Muscle layer of duodenum (tissue), 2 donors: ENCODE results near the gene COL10A1.
A peak's percentile ranks its signal among the peaks of the same experiment; 100 is the strongest.
"Not testable (repeated sequence)": the region's sequence is repeated elsewhere in the genome, so short reads cannot be mapped to it uniquely, and the experiment has no call there.

ENCODE experiments used
- H3K27ac ChIP-seq: one replicate; pipeline ENCODE4 v1.7.0; 2013; ENCODE audit warnings: mild to moderate bottlenecking, low read length
- H3K27me3 ChIP-seq: one replicate; pipeline ENCODE4 v1.7.0; 2013; ENCODE audit warnings: low read depth, mild to moderate bottlenecking, control low read depth, low read length
- H3K36me3 ChIP-seq, 2 donors: one replicate each; pipeline ENCODE4 v1.7.0; 2013; ENCODE audit warnings: low read length in 2 of 2, control low read depth in 1 of 2, mild to moderate bottlenecking in 1 of 2; ENCODE audit not compliant: insufficient read depth in 2 of 2, control insufficient read depth in 1 of 2
- H3K4me1 ChIP-seq, 2 donors: one replicate each; pipeline ENCODE4 v1.7.0; 2013; ENCODE audit warnings: low read length in 2 of 2, mild to moderate bottlenecking in 2 of 2, control low read depth in 1 of 2, moderate library complexity in 1 of 2; ENCODE audit not compliant: insufficient read depth in 2 of 2, control insufficient read depth in 1 of 2
- H3K4me3 ChIP-seq, 2 donors: one replicate each; pipeline ENCODE4 v1.7.0; 2013; ENCODE audit warnings: low read length in 2 of 2, low read depth in 1 of 2, mild to moderate bottlenecking in 1 of 2
- H3K9me3 ChIP-seq, 2 donors: one replicate each; pipeline ENCODE4 v1.7.0; 2013; ENCODE audit warnings: low read length in 2 of 2, control low read depth in 1 of 2, mild to moderate bottlenecking in 1 of 2; ENCODE audit not compliant: control insufficient read depth in 1 of 2
- donor health status: healthy.

Gene COL10A1

DNA sequence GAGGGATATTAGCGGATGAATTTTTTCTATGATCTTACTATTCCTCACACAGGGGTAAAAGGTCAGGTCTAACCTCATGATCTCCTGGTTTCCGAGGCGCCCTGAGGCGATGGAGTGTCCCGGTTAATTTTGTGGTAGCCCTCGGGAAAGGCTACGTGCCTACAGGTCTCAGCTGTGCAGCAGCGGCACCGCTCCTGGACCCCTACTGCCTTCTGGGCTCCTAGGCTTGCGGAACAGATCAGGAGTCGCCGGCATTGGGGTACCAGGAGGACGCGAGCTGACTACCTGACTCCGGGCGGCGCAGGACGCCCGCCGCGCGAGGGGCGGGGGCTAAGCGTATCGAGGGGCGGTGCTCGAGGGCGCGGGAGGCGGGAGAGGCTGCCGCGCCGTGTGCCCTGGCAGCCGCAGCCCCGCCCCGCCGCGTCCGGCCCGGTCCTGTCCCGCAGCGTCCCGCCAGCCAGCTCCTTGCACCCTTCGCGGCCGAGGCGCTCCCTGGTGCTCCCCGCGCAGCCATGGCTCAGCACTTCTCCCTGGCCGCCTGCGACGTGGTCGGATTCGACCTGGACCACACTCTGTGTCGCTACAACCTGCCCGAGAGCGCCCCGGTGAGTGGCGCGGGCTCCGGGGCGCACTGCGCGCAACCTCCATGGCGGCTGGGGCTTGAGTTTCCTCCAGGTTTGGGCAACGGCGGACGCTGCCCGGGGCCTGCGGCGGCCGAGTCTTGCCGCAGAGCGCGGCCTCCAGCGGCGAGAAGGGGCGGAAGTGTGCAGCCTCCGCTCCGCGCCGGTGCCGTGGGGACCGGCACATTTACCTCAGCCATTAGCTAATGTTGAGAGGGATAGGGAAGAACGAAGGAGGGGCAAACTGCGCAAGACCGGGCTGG lies 25.3 kb downstream of the COL10A1 start, which contains the start of gene NT5DC1:
TSS of gene NT5DC1 (plus strand) at position 435 of the 883 bp plus-strand sequence. CDS start at position 513, 78 bp downstream.
- H3K9me3 ChIP-seq = peaks cover 4 to 5% of the 10 kb centered on the region in 2 donors
- peak within 1 kb of the TSS; percentile 88 to 90 for H3K4me3 ChIP-seq
- peaks cover 10 to 27% of the 10 kb centered on the region in 2 donors for H3K4me1 ChIP-seq

DNA sequence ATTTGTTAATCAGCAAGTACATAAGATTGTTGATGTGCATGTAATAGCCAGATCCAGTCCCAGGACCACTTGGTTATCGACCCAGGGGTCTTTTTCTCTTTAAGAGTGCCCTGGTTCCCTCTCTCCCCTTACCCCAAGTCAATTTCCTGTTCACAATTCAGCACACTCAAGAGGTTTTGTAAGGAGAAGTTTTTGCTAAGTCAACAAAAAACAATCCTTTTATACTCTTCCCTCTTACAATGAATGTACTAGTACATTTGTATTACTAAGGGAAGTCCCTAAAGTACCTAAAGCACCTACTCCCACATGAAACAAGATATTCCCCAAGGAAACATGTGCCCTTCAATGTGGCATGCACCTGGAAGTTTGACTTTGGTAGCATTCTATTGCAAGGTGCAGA lies 26.9 kb downstream of the COL10A1 start:
- Histone ChIP-seq H3K4me3 (no peak overlapping the region), H3K27me3 (no peaks in the 10 kb centered on the region), H3K4me1 (peaks cover 0 to 21% of the 10 kb centered on the region in 2 donors), H3K9me3 (peaks cover 4 to 5% of the 10 kb centered on the region in 2 donors), H3K27ac (no peak overlapping the region), H3K36me3 (peaks cover 0 to 3% of the 10 kb centered on the region in 2 donors)

More for the DNA sequence above, 25.3 kb downstream of the COL10A1 start, which contains the start of gene NT5DC1:
- no peaks in the 10 kb centered on the region for H3K27me3 ChIP-seq
- peaks cover 0 to 3% of the 10 kb centered on the region in 2 donors for H3K36me3 ChIP-seq
- peak within 1 kb of the TSS; percentile 68 for H3K27ac ChIP-seq

DNA sequence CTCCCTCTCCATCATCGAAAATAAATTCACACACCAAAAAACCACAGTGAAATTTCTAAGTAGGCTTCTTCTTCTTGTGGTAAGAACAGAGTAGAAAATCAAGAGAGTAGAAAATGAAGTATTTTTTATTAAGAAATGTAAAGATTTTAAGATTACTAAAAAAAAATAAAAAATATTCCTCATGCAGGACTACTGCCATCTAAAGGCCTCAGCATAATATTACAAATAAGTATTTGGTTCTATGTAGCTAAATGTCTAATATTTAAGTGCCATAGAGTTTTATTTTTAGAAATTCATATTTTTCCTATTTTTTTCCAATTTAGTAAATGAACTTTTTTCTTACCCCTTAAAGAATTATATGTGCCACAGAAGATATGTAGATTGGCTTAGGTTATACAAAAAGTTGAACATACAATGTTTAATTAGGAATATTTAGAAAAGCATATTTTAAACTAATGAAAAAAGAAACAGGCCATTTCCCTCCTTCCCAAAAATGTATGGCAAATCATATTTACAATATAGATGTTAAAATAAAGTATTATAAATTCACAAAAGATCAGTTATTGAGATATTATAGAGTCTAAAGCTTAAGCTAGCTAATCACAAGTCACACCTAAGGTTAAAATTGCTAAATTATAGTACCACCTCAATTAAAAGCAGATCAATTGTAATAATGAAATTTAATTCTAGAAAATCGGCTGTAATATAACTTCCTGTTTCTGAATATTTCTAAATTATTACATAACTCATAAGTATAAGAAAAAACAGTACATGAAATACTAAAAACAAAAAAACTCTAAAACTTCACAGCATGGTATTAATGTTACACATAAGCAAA lies 28.7 kb downstream of the COL10A1 start:
- H3K27me3 ChIP-seq = no peaks in the 10 kb centered on the region
- peaks cover 0 to 8% of the 10 kb centered on the region in 2 donors for H3K4me1 ChIP-seq
- no peaks in the 10 kb centered on the region for H3K36me3 ChIP-seq
- H3K9me3 ChIP-seq = peaks cover 4 to 5% of the 10 kb centered on the region in 2 donors
- no peak overlapping the region for H3K27ac ChIP-seq
- H3K4me3 ChIP-seq = no peak overlapping the region

DNA sequence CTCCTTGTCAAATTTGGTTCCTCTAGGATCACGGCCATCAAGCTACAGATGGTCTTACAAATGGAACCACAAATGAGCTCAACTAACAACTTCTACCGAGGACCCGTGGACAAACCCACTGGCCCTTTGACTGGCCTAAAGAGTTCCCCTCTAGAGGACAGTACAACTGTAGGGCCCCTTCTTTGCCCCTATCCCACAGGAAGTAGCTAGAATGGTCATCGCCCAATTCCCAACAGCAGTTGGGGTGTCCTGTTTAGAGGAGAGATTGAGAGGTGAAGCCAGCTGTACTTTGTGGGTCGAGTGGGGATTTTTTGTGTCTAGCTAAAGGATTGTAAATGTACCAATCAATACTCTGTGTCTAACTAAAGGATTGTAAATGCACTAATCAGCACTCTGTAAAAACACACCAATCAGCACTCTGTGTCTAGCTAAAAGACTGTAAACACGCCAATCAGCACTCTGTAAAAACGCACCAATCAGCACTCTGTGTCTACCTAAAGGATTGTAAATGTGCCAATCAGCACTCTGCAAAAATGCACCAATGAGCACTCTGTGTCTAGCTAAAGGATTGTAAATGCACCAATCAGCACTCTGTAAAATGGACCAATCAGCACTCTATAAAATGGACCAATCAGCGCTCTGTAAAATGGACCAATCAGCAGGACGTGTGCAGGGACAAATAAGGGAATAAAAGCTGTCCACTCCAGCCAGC lies 29.7 kb downstream of the COL10A1 start:
- H3K27me3 ChIP-seq, H3K36me3 ChIP-seq, H3K9me3 ChIP-seq, H3K4me3 ChIP-seq, H3K27ac ChIP-seq, H3K4me1 ChIP-seq: not testable (repeated sequence)

DNA sequence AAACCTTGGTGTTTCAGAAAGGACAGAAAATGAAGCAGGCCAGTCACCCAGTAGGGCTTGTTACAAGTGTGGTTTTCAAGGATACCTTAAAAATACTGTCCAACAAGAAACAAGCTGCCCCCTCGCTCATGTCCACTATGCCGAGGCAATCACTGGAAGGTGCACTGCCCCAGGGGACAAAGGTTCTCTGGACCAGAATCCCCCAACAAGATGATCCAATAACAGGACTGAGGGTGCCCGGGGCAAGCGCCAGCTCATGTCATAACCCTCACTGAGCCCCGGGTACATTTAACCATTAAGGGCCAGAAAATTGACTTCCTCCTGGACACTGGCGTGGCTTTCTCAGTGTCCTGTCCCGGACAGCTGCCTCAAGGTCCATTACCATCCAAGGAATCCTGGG lies 31.9 kb downstream of the COL10A1 start:
- H3K4me3 ChIP-seq = no peak overlapping the region
- peaks cover 4 to 5% of the 10 kb centered on the region in 2 donors for H3K9me3 ChIP-seq
- no peaks in the 10 kb centered on the region for H3K4me1 ChIP-seq
- H3K27ac ChIP-seq = no peak overlapping the region
- H3K27me3 ChIP-seq = no peaks in the 10 kb centered on the region
- H3K36me3 ChIP-seq = no peaks in the 10 kb centered on the region

DNA sequence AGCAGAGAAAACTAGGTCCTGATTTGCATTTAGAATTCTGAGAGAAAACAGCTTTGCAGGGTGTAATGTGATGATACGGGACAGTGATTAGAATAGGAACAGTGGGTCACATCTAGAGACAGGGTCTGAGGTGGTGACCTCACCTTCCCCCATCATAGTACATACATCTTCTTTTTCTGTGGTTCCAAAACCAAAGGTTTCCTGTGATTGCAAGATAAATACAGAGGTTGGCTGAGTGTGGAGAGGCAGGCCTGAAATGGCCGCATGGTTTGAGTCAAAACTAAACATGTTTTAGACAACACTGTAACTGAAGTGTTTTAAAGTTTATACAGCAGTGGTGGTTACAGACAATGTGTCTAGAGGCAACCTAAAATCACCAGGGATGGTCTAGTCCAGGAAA lies 35.7 kb downstream of the COL10A1 start:
- Histone ChIP-seq H3K27me3 (no peaks in the 10 kb centered on the region), H3K36me3 (no peaks in the 10 kb centered on the region), H3K9me3 (no peaks in the 10 kb centered on the region), H3K4me3 (no peak overlapping the region), H3K4me1 (no peaks in the 10 kb centered on the region), H3K27ac (no peak overlapping the region)

DNA sequence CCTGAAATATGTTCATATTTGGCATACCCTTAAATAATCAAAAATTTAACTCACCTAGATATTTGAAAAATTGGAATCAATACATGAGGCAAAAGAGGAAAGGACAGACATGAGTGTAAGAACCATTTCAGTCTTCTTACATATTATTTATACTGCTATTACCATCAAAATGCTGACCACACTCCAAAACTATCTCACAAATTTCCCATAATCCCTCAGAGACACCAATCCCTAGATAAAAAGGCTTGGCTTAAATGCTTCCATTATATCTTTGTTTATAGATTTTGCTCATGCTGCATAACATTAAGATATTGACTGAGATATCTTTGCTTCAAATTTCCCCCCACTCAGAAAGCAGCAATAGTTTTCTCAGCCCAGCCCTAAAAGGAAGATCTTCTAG lies 37.0 kb downstream of the COL10A1 start:
- Histone ChIP-seq H3K27me3 (no peaks in the 10 kb centered on the region), H3K27ac (no peak overlapping the region), H3K36me3 (no peaks in the 10 kb centered on the region), H3K4me3 (no peak overlapping the region), H3K9me3 (no peaks in the 10 kb centered on the region), H3K4me1 (no peaks in the 10 kb centered on the region)

DNA sequence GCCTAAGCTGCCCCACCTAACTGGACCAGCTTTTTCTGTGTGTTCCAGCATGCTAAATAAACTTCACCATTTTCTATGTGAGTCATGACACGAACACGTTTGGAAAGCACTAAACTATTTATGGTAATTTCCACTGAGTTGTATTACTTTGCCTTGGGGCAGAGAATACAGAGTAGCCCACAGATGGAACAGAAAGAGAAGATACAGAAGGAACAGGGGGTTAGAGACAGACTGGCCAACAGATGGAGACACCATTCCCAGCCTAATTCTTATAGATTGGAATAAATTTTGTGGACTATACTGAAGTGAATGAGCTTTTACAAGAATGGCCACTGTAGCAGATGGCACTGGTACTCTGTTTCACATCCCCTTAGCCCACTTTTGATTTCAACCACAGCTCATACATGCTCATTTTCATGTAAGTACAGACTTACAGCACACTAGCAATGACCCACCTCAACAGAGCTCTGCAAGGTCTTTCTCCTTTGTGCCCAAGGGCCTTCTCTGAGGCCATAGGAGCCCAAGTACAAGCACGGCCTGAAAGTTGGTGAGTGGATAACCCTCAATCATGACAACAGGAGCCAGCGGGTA lies 38.4 kb downstream of the COL10A1 start:
- Histone ChIP-seq H3K4me3 (no peak overlapping the region), H3K9me3 (no peaks in the 10 kb centered on the region), H3K4me1 (no peaks in the 10 kb centered on the region), H3K36me3 (no peaks in the 10 kb centered on the region), H3K27me3 (no peaks in the 10 kb centered on the region), H3K27ac (no peak overlapping the region)

DNA sequence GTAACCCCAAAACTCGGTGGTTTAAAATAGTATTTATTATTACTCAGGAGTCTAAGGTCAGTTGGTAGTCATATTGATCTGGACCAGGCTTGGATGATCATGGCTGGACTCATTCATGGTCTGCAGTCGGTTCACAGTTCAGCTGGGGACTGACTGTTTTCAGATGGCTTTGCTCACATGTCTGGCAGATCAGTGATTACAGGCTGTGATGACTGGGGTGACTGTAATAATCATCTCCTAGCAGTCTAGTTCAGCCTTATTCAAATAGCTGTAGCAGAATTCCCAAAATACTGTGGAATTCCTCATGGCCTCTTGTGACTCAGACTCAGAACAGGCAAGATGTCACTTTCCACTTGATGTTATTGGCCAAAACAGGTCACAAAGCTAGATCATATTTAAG lies 41.6 kb downstream of the COL10A1 start:
- H3K27ac ChIP-seq = no peak overlapping the region
- H3K4me1 ChIP-seq = no peaks in the 10 kb centered on the region
- no peaks in the 10 kb centered on the region for H3K27me3 ChIP-seq
- H3K36me3 ChIP-seq = no peaks in the 10 kb centered on the region
- no peak overlapping the region for H3K4me3 ChIP-seq
- no peaks in the 10 kb centered on the region for H3K9me3 ChIP-seq

DNA sequence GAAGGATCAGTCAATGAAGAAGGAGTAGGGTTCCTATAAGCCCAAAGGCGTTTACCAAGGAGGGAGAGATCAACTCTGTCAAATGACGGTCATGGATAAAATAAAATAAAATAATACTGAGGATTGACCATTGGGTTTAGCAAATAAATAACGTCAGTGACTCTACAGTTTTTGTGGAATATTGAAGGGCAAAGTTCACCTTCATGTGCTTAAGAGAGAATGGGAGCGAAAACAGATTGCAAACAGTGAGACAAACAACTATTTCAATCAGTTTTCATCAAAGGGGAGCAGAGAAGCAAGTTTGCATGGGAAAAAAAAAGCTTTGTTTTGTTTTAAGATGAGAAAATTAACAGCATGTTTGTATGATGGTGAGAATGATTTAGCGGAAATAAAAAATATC lies 42.9 kb downstream of the COL10A1 start:
- H3K9me3 ChIP-seq = no peaks in the 10 kb centered on the region
- H3K4me3 ChIP-seq = no peak overlapping the region
- H3K4me1 ChIP-seq = no peaks in the 10 kb centered on the region
- H3K27ac ChIP-seq = no peak overlapping the region
- no peaks in the 10 kb centered on the region for H3K36me3 ChIP-seq
- no peaks in the 10 kb centered on the region for H3K27me3 ChIP-seq
